ENCODE results near the gene PRDM16.

PRDM16 gene

DNA sequence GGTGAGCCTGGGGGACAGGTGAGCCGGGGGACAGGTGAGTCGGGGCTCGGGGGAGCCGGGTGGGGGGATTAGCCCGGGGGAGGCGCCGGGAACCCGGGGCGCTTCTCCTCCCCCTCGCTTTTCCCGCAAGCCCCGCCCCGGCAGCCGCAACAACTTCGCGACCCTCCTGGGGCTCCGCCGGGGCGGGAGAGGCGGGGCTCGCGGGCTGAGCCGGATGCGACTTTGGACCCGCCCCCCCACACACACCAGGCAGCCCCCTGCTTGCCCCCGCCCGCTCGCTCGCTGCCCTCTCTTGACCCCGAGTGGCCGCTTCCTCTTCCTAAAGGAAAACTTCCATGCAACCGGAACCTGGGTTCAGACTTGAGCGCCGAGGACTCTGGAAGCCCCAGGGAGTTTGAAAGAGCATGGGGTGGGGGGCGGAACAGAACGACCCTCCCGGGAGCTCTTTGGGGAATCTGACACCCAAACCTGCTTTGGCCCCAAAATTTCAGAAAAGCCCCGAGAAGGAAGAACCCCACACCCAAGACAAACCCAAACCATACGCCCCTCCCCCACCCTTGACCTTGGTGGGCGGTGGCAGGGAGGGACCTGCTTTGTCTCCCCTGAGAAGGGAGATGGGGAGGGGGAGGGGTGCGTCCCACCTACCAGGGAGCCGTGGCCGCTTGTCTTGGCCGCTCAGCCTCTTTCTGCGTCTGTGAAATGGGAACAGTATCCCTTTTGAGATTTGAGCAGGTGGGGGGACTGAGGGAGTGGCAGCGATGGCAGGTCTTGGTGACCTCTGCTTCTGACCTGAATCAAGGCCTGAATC is 386.0 kb downstream of the PRDM16 start:
- Histone ChIP-seq H3K9me3 (ENCODE audit: control insufficient read depth, insufficient read depth, low read depth, low read length) (no peaks in the 10 kb centered on the region), H3K36me3 (ENCODE audit: control insufficient read depth in 2 of 2, insufficient read depth in 1 of 2, low read length in 2 of 2) (no peaks in the 10 kb centered on the region), H3K27ac (ENCODE audit: extremely low read depth, low read depth, low read length) (peak overlapping the region; percentile 51; the same call in 1 of the 2 replicates), H3K4me3 (ENCODE audit: low read depth, low read length) (peak overlapping the region; percentile 56), H3K4me1 (ENCODE audit: control insufficient read depth, insufficient read depth, low read length) (no peaks in the 10 kb centered on the region)
- ChIA-PET POLR2A (no interaction called here), CTCF (interaction anchor here (1.0 to 1.5 kb wide), 2 partner anchors 26 to 29 kb away, joined by 3 to 7 read pairs; no protein-coding TSS in a partner anchor)
- no peak for TF ChIP-seq ZNF837 (tag by site-specific recombination; IDR thresholded peaks at IDR 0.05)
- 0 out of 2 replicates have a peak, but pooled peaks have one; percentile 5 for TF ChIP-seq GLIS1 (tag by site-specific recombination; IDR thresholded peaks at IDR 0.05)
- 0 out of 2 replicates have a peak, but pooled peaks have one; percentile 44 for TF ChIP-seq GLIS2 (tag by site-specific recombination; IDR thresholded peaks at IDR 0.05)
- no peak for TF ChIP-seq ZNF280D (tag by site-specific recombination; IDR thresholded peaks at IDR 0.05)
- TF ChIP-seq SP2 (tag by site-specific recombination; IDR thresholded peaks at IDR 0.05): peak; percentile 55
- peak; percentile 40 for TF ChIP-seq ZFHX2 (tag by site-specific recombination; conservative IDR thresholded peaks at IDR 0.05)
- TF ChIP-seq, protein P1, sequence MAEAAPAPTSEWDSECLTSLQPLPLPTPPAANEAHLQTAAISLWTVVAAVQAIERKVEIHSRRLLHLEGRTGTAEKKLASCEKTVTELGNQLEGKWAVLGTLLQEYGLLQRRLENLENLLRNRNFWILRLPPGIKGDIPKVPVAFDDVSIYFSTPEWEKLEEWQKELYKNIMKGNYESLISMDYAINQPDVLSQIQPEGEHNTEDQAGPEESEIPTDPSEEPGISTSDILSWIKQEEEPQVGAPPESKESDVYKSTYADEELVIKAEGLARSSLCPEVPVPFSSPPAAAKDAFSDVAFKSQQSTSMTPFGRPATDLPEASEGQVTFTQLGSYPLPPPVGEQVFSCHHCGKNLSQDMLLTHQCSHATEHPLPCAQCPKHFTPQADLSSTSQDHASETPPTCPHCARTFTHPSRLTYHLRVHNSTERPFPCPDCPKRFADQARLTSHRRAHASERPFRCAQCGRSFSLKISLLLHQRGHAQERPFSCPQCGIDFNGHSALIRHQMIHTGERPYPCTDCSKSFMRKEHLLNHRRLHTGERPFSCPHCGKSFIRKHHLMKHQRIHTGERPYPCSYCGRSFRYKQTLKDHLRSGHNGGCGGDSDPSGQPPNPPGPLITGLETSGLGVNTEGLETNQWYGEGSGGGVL (tag by site-specific recombination; IDR thresholded peaks at IDR 0.05): peak; percentile 27; the same call in 1 of the 2 replicates
- TF ChIP-seq RBAK (tag by site-specific recombination; IDR thresholded peaks at IDR 0.05): no peak
- 0 out of 2 replicates have a peak, but pooled peaks have one; percentile 23 for TF ChIP-seq KLF10 (tag by site-specific recombination; IDR thresholded peaks at IDR 0.05)
- TF ChIP-seq KLF1 (tag by site-specific recombination; IDR thresholded peaks at IDR 0.05): peak; percentile 90
- 0 out of 2 replicates have a peak, but pooled peaks have one; percentile 23 for TF ChIP-seq EGR2 (tag by site-specific recombination; IDR thresholded peaks at IDR 0.05; ENCODE audit: low read depth)
- TF ChIP-seq PATZ1 (tag by site-specific recombination; IDR thresholded peaks at IDR 0.05): peak; percentile 43; the same call in 1 of the 2 replicates
- TF ChIP-seq ELK4 (IDR thresholded peaks at IDR 0.05; ENCODE audit: borderline replicate concordance, low read depth, low read length): no peak
- TF ChIP-seq BCL11A (tag by site-specific recombination; IDR thresholded peaks at IDR 0.05; ENCODE audit: low read depth): peak; percentile 63; the same call in 1 of the 2 replicates
- 0 out of 2 replicates have a peak, but pooled peaks have one; percentile 23 for TF ChIP-seq KLF8 (tag by site-specific recombination; IDR thresholded peaks at IDR 0.05)
- no peak for TF ChIP-seq ZNF184 (tag by site-specific recombination; IDR thresholded peaks at IDR 0.05)
- TF ChIP-seq SP3 (tag by site-specific recombination; IDR thresholded peaks at IDR 0.05): peak; percentile 47
- no peak for TF ChIP-seq ZBTB6 (tag by site-specific recombination; IDR thresholded peaks at IDR 0.05)
